DND-41 (cell line): ENCODE results near the gene C3orf18.
A peak's percentile ranks its signal among the peaks of the same experiment; 100 is the strongest.

Experiments used
- ATAC-seq: fragments of 200-7000 bp; cut with Tn5 transposase; 3 replicates; pipeline ENCODE4 v1.9.1; 2021; ENCODE audit warnings: low read depth; ENCODE audit not compliant: insufficient read depth
- DNase-seq: peaks from one replicate; pipeline ENCODE4 v3.0.0-alpha.2; 2020
- H2AFZ ChIP-seq: 2 replicates; pipeline ENCODE4 v1.6.0; 2012; ENCODE audit warnings: low read depth, low read length
- H3K27ac ChIP-seq: 2 replicates; pipeline ENCODE4 v1.5.1; 2012; ENCODE audit warnings: low read length, inconsistent platforms
- H3K27me3 ChIP-seq: fragments of 200-600 bp; sonication (generic); 2 replicates; pipeline ENCODE4 v1.6.0; 2012; ENCODE audit warnings: low read length, mild to moderate bottlenecking, inconsistent platforms; ENCODE audit not compliant: insufficient read depth, poor library complexity
- H3K36me3 ChIP-seq: 2 replicates; pipeline ENCODE4 v1.5.1; 2012; ENCODE audit warnings: low read length, inconsistent platforms; ENCODE audit not compliant: insufficient read depth
- H3K4me1 ChIP-seq: 2 replicates; pipeline ENCODE4 v1.5.1; 2012; ENCODE audit warnings: mild to moderate bottlenecking, low read length; ENCODE audit not compliant: insufficient read depth
- H3K4me2 ChIP-seq: 2 replicates; pipeline ENCODE4 v1.6.0; 2012; ENCODE audit warnings: mild to moderate bottlenecking, moderate library complexity, low read length, inconsistent platforms; ENCODE audit not compliant: insufficient read depth
- H3K4me3 ChIP-seq, 2 experiments: fragments of 200-600 bp in 1 of 2; shearing (Covaris generic) in 1 of 2; 2 replicates each; pipeline ENCODE4 v1.5.1; 2012 to 2016; ENCODE audit warnings: inconsistent platforms in 2 of 2, low read length in 2 of 2, mild to moderate bottlenecking in 2 of 2, low read depth in 1 of 2, moderate library complexity in 1 of 2
- H3K79me2 ChIP-seq: 2 replicates; pipeline ENCODE4 v1.6.0; 2012; ENCODE audit warnings: low read length, inconsistent platforms; ENCODE audit not compliant: insufficient read depth
- H3K9ac ChIP-seq: 2 replicates; pipeline ENCODE4 v1.6.0; 2012; ENCODE audit warnings: low read depth, mild to moderate bottlenecking, inconsistent platforms, low read length, moderate library complexity
- H3K9me3 ChIP-seq: 2 replicates; pipeline ENCODE4 v1.5.1; 2012; ENCODE audit warnings: low read length, moderate library complexity, mild to moderate bottlenecking, inconsistent platforms; ENCODE audit not compliant: insufficient read depth, severe bottlenecking
- H4K20me1 ChIP-seq: 2 replicates; pipeline ENCODE4 v1.6.0; 2012; ENCODE audit warnings: low read length; ENCODE audit not compliant: insufficient read depth
- CTCF ChIP-seq: IDR thresholded peaks from 2 replicates; pipeline ENCODE4 v1.5.1; 2012; ENCODE audit warnings: borderline replicate concordance, low read length, moderate library complexity, mild to moderate bottlenecking; ENCODE audit not compliant: poor library complexity, severe bottlenecking; ENCODE audit errors: extremely low read depth
- EZH2 ChIP-seq: IDR thresholded peaks from 3 replicates; pipeline ENCODE4 v1.6.1; 2012; ENCODE audit warnings: borderline replicate concordance, low read depth, mild to moderate bottlenecking, moderate library complexity, low read length, inconsistent platforms; ENCODE audit not compliant: severe bottlenecking

The C3orf18 gene

GRCh38 chr3:50570508-50571279 lies 3.1 kb upstream of the C3orf18 start:
- Histone ChIP-seq H3K4me1 (peaks cover 86% of the 10 kb centered on the region), H2AFZ (no peak overlapping the region), H3K9me3 (no peaks in the 10 kb centered on the region), H3K36me3 (peaks cover 33% of the 10 kb centered on the region), H3K79me2 (peaks cover 71% of the 10 kb centered on the region), H3K27me3 (no peaks in the 10 kb centered on the region), H3K9ac (peak overlapping the region; percentile 80), H3K4me2 (peak overlapping the region; percentile 90), H4K20me1 (no peaks in the 10 kb centered on the region), H3K4me3 (peak overlapping the region; percentile 75 to 92; a peak in 3 of 4 replicates), H3K27ac (peak overlapping the region; percentile 96)
- ATAC-seq (no peak), DNase-seq (peak; percentile 35)
- TF ChIP-seq EZH2 (no peak), CTCF (no peak)

GRCh38 chr3:50568947-50569749 lies 1.6 kb upstream of the C3orf18 start, which contains the start of gene HEMK1:
Gene HEMK1 (plus strand): TSS chr3:50569522. CDS start chr3:50571105, 1,583 bp downstream.
- Histone ChIP-seq H3K36me3 (peaks cover 23% of the 10 kb centered on the region), H3K79me2 (peaks cover 56% of the 10 kb centered on the region), H3K27ac (peak within 1 kb of the TSS; percentile 96), H3K4me1 (peaks cover 70% of the 10 kb centered on the region), H4K20me1 (0 out of 2 replicates have a peak, but pooled peaks cover 2% of the 10 kb centered on the region), H3K27me3 (no peaks in the 10 kb centered on the region), H2AFZ (peak within 1 kb of the TSS; percentile 88), H3K4me3 (peak within 1 kb of the TSS; percentile 75 to 92), H3K4me2 (peak within 1 kb of the TSS; percentile 90), H3K9me3 (no peaks in the 10 kb centered on the region), H3K9ac (peak within 1 kb of the TSS; percentile 80)
- TF ChIP-seq CTCF (no peak), EZH2 (no peak)
- DNase-seq, result peak; percentile 97
- peak; percentile 44 for ATAC-seq

GRCh38 chr3:50567011-50567385 lies 549 bp downstream of the C3orf18 start:
- Histone ChIP-seq H3K27me3 (no peaks in the 10 kb centered on the region), H3K9me3 (no peaks in the 10 kb centered on the region), H3K4me2 (peak overlapping the region; percentile 90), H3K9ac (peak overlapping the region; percentile 60), H3K27ac (no peak overlapping the region; the same call in 1 of the 2 replicates), H3K79me2 (peaks cover 38% of the 10 kb centered on the region), H3K36me3 (peaks cover 12% of the 10 kb centered on the region), H4K20me1 (0 out of 2 replicates have a peak, but pooled peaks cover 2% of the 10 kb centered on the region), H3K4me3 (peak overlapping the region in 1 of 2 experiments; percentile 92; a peak in 3 of 4 replicates), H2AFZ (peak overlapping the region; percentile 55), H3K4me1 (peaks cover 49% of the 10 kb centered on the region)
- TF ChIP-seq EZH2, result no peak
- TF ChIP-seq CTCF, result no peak
- DNase-seq (no peak), ATAC-seq (no peak)
